Body of pancreas (tissue), 4 donors: ENCODE results near the gene MTMR1.

Experiments
- CTCF ChIP-seq, 7 experiments: fragments of 450-650 bp in 4 of 7; fragments of 200-600 bp in 3 of 7; sonication (generic) in 3 of 7; IDR thresholded peaks; one replicate each; pipeline ENCODE4 v1.5.1; 2016 to 2019; ENCODE audit warnings: antibody characterized with exemption in 7 of 7
- POLR2A ChIP-seq, 3 donors: fragments of 450-650 bp; IDR thresholded peaks; one replicate each; pipeline ENCODE4 v1.6.1; 2016; ENCODE audit warnings: antibody characterized with exemption in 3 of 3, mild to moderate bottlenecking in 2 of 3

GRCh38 chrX:150663073-150663472 is 30.1 kb upstream of the MTMR1 start:
- no peak for TF ChIP-seq CTCF (IDR thresholded peaks at IDR 0.05)
- no peak for TF ChIP-seq POLR2A (IDR thresholded peaks at IDR 0.05)
